ENCODE results near the gene PIP5K1B.

Gene PIP5K1B

DNA sequence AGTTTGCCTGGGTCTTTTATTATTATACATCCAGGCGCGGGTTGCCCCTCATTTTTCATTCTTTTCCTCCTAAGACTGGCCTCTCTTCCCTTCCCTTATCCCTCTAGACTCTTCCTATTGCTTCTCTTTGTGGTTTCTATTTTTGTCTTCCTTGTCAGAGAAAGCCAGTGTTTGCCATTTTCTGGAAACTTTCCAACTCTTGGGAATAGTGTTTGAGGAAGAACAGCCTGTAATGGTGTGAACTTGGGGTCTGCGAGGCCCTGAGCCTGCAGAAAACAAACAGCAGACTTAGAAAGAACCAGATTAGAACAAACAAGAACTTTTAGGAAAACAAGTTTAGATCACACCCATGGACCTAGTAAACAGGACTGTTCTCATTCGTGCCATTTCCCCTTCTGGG, 293.3 kb downstream of the PIP5K1B start:
- Histone ChIP-seq H3K9ac (ENCODE audit: insufficient read length, low read depth) (no peak overlapping the region), H3K9me3 (ENCODE audit: insufficient read depth, low read length) (no peaks in the 10 kb centered on the region), H3K4me1 (ENCODE audit: insufficient read depth, insufficient read length) (no peaks in the 10 kb centered on the region), H3K36me3 (ENCODE audit: insufficient read depth, insufficient read length, low read length) (no peaks in the 10 kb centered on the region), H3K4me3 (ENCODE audit: insufficient read length, low read depth) (no peak overlapping the region), H3K27me3 (ENCODE audit: insufficient read depth, insufficient read length) (no peaks in the 10 kb centered on the region)
- no peak for TF ChIP-seq ZNF274 (IDR thresholded peaks at IDR 0.05; ENCODE audit: low read depth, low read length)
- TF ChIP-seq YY1 (IDR thresholded peaks at IDR 0.05; ENCODE audit: insufficient read depth, insufficient read length): no peak
- TF ChIP-seq SUZ12 (IDR thresholded peaks at IDR 0.05; ENCODE audit: extremely low read depth, insufficient read depth, insufficient read length): no peak
- no peak for DNase-seq (ENCODE audit: low read depth, low spot score)

DNA sequence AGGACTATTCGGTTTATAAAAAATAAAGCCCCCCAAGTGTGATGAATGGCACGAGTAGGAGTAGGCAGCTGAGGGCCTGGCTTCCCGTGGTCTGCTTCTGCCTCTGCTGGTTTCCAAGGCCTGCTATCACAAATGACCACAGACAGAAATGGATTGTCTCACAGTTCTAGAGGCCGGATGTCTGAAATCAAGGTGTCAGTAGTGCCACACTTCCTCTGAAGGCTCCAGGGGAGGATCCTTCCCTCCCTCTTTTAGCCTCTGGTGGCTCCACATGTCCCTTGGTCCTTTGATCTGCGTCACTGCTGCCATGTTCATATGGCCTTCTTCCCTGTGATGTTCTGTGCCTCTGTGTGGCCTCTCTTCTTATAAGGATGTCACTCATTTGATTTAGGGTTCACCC, 293.8 kb downstream of the PIP5K1B start:
- no peaks in the 10 kb centered on the region for H3K36me3 ChIP-seq (ENCODE audit: insufficient read depth, insufficient read length, low read length)
- no peaks in the 10 kb centered on the region for H3K9me3 ChIP-seq (ENCODE audit: insufficient read depth, low read length)
- no peak overlapping the region for H3K4me3 ChIP-seq (ENCODE audit: insufficient read length, low read depth)
- DNase-seq (ENCODE audit: low read depth, low spot score): no peak
- H3K4me1 ChIP-seq (ENCODE audit: insufficient read depth, insufficient read length): no peaks in the 10 kb centered on the region
- no peaks in the 10 kb centered on the region for H3K27me3 ChIP-seq (ENCODE audit: insufficient read depth, insufficient read length)
- no peak for TF ChIP-seq YY1 (IDR thresholded peaks at IDR 0.05; ENCODE audit: insufficient read depth, insufficient read length)
- TF ChIP-seq ZNF274 (IDR thresholded peaks at IDR 0.05; ENCODE audit: low read depth, low read length): no peak
- no peak for TF ChIP-seq SUZ12 (IDR thresholded peaks at IDR 0.05; ENCODE audit: extremely low read depth, insufficient read depth, insufficient read length)
- no peak overlapping the region for H3K9ac ChIP-seq (ENCODE audit: insufficient read length, low read depth)

DNA sequence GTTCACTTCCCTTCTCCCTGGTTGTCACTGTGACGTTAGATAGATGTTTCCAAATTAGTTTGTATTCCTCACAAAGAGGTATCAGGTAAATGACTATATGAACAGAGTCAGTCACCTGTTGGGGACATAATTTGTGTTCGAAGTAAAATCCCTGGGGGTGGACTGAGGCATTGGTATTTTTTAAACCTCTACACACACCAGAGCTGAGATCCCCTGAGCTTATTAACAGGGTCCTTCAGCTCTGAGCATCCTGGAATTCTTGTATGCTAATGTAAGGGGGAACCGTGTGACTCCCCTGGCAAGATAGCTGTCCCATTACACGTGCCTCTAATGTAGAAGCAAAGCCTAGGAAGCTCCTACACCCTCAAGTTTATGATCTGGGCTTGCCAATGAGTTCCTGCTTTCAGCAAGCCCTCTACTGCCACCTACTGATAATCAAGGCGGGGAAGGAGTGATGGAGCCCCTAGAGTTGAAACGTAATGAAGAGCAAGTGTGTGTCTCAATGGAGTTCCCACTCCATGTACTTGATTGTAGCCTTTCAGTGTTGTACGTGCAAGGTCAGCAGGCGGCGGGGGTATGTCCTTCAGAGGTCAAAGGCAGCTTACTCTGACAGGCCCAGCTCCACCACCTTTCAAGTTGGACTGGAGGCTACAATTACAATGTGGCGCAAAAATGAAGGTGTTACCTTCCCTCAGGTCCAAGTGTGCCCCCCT, 294.5 kb downstream of the PIP5K1B start:
- Histone ChIP-seq H3K9ac (ENCODE audit: insufficient read length, low read depth) (no peak overlapping the region), H3K4me1 (ENCODE audit: insufficient read depth, insufficient read length) (no peaks in the 10 kb centered on the region), H3K4me3 (ENCODE audit: insufficient read length, low read depth) (no peak overlapping the region), H3K36me3 (ENCODE audit: insufficient read depth, insufficient read length, low read length) (no peaks in the 10 kb centered on the region), H3K27me3 (ENCODE audit: insufficient read depth, insufficient read length) (no peaks in the 10 kb centered on the region), H3K9me3 (ENCODE audit: insufficient read depth, low read length) (no peaks in the 10 kb centered on the region)
- DNase-seq (ENCODE audit: low read depth, low spot score): peak; percentile 76
- TF ChIP-seq SUZ12 (IDR thresholded peaks at IDR 0.05; ENCODE audit: extremely low read depth, insufficient read depth, insufficient read length) (no peak), YY1 (IDR thresholded peaks at IDR 0.05; ENCODE audit: insufficient read depth, insufficient read length) (no peak), ZNF274 (IDR thresholded peaks at IDR 0.05; ENCODE audit: low read depth, low read length) (no peak)

DNA sequence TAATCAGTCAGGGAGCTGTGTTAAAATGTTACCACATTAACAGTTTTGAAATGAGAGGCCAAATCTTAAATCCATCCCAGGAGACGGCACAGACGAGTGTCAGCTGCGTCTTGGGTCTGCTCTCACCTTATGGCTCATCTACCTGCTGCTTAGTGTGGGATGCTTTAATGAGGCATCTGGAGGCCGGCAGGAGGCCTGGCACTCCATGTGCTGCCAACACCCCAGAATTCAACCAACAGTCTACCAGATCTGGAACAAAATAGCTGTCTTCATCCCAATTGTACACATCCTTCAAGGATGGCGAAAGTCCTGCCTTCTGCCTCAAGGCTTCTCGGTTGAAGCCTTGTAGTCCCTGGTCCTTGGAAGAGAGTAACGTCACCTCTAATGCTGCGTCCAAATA, 296.9 kb downstream of the PIP5K1B start:
- no peaks in the 10 kb centered on the region for H3K36me3 ChIP-seq (ENCODE audit: insufficient read depth, insufficient read length, low read length)
- no peaks in the 10 kb centered on the region for H3K4me1 ChIP-seq (ENCODE audit: insufficient read depth, insufficient read length)
- no peak overlapping the region for H3K9ac ChIP-seq (ENCODE audit: insufficient read length, low read depth)
- TF ChIP-seq YY1 (IDR thresholded peaks at IDR 0.05; ENCODE audit: insufficient read depth, insufficient read length) (no peak), SUZ12 (IDR thresholded peaks at IDR 0.05; ENCODE audit: extremely low read depth, insufficient read depth, insufficient read length) (no peak), ZNF274 (IDR thresholded peaks at IDR 0.05; ENCODE audit: low read depth, low read length) (no peak)
- H3K27me3 ChIP-seq (ENCODE audit: insufficient read depth, insufficient read length): no peaks in the 10 kb centered on the region
- no peak overlapping the region for H3K4me3 ChIP-seq (ENCODE audit: insufficient read length, low read depth)
- H3K9me3 ChIP-seq (ENCODE audit: insufficient read depth, low read length): no peaks in the 10 kb centered on the region
- DNase-seq (ENCODE audit: low read depth, low spot score): no peak

DNA sequence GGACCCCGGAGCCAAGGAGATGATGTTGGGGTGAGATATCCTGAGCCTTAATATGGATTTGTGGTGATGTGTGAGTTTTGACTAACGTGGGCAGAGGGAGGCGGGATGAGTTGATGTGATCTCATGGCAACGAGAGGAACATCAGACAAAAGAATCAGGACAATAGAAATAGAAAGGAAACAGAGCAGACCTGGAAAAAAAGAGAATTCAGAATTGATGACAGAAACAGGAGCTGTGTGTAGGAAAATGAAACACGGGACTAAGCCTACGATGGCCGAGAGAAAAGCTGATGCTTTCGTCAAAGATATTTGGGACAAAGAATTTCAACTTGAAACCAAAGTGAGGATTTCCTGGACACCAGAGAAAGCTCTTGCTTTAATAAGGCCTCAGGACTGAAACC, 298.0 kb downstream of the PIP5K1B start:
- Histone ChIP-seq H3K4me3 (ENCODE audit: insufficient read length, low read depth) (no peak overlapping the region), H3K9ac (ENCODE audit: insufficient read length, low read depth) (no peak overlapping the region), H3K9me3 (ENCODE audit: insufficient read depth, low read length) (no peaks in the 10 kb centered on the region), H3K27me3 (ENCODE audit: insufficient read depth, insufficient read length) (no peaks in the 10 kb centered on the region), H3K4me1 (ENCODE audit: insufficient read depth, insufficient read length) (no peaks in the 10 kb centered on the region), H3K36me3 (ENCODE audit: insufficient read depth, insufficient read length, low read length) (no peaks in the 10 kb centered on the region)
- DNase-seq (ENCODE audit: low read depth, low spot score): no peak
- no peak for TF ChIP-seq ZNF274 (IDR thresholded peaks at IDR 0.05; ENCODE audit: low read depth, low read length)

DNA sequence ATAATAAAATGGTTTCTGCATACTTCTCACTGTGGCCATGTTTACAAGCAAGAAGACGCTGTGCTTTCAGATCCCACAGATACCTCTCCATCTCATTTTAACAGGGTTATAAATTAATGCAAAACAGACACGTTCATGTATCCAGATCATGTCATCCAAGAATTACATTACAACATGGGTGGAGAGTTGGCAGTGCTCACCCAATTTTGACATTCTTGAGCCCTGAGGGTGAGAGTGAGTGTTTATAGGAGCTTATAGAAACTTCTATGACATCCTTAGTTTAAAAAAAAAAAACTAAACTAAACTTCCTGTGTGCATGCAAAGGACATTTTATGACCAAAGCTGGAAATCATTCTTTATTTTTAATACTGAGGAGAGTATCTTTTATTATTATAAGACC, 299.8 kb downstream of the PIP5K1B start:
- no peaks in the 10 kb centered on the region for H3K36me3 ChIP-seq (ENCODE audit: insufficient read depth, insufficient read length, low read length)
- H3K4me1 ChIP-seq (ENCODE audit: insufficient read depth, insufficient read length): no peaks in the 10 kb centered on the region
- TF ChIP-seq SUZ12 (IDR thresholded peaks at IDR 0.05; ENCODE audit: extremely low read depth, insufficient read depth, insufficient read length) (no peak), ZNF274 (IDR thresholded peaks at IDR 0.05; ENCODE audit: low read depth, low read length) (no peak), YY1 (IDR thresholded peaks at IDR 0.05; ENCODE audit: insufficient read depth, insufficient read length) (no peak)
- no peak overlapping the region for H3K9ac ChIP-seq (ENCODE audit: insufficient read length, low read depth)
- no peaks in the 10 kb centered on the region for H3K27me3 ChIP-seq (ENCODE audit: insufficient read depth, insufficient read length)
- no peak for DNase-seq (ENCODE audit: low read depth, low spot score)
- H3K4me3 ChIP-seq (ENCODE audit: insufficient read length, low read depth): no peak overlapping the region
- H3K9me3 ChIP-seq (ENCODE audit: insufficient read depth, low read length): no peaks in the 10 kb centered on the region

DNA sequence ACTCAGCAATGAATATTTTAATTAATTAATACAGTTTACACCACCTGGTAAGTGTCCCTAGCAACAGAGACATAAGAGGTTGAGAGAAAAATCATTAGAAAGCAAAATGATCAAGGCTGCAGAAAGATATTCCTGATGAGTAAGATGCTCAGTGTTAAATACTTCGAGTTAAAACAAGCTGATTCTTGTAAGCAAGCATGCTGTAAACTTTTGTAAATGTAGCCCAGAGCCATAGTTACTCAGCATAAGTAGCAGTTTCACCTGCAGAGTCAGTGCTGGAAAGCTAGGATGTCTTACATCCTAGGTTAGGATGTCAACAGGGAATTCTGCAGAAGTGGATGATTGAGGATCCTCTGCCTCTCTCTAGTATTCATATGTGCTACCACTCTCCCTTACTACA, 304.7 kb downstream of the PIP5K1B start:
- H3K4me3 ChIP-seq (ENCODE audit: insufficient read length, low read depth): no peak overlapping the region
- H3K9me3 ChIP-seq (ENCODE audit: insufficient read depth, low read length): peaks cover 6% of the 10 kb centered on the region; the same call in 1 of the 2 replicates
- H3K4me1 ChIP-seq (ENCODE audit: insufficient read depth, insufficient read length): peaks cover 2% of the 10 kb centered on the region
- TF ChIP-seq SUZ12 (IDR thresholded peaks at IDR 0.05; ENCODE audit: extremely low read depth, insufficient read depth, insufficient read length) (no peak), YY1 (IDR thresholded peaks at IDR 0.05; ENCODE audit: insufficient read depth, insufficient read length) (no peak), ZNF274 (IDR thresholded peaks at IDR 0.05; ENCODE audit: low read depth, low read length) (no peak)
- no peak for DNase-seq (ENCODE audit: low read depth, low spot score)
- no peaks in the 10 kb centered on the region for H3K36me3 ChIP-seq (ENCODE audit: insufficient read depth, insufficient read length, low read length)
- H3K9ac ChIP-seq (ENCODE audit: insufficient read length, low read depth): no peak overlapping the region
- no peaks in the 10 kb centered on the region for H3K27me3 ChIP-seq (ENCODE audit: insufficient read depth, insufficient read length)

All from NT2/D1 (cell line).